ENCODE results near the gene ZNF814.
"Not testable (repeated sequence)": the region's sequence is repeated elsewhere in the genome, so short reads cannot be mapped to it uniquely, and the experiment has no call there.

ZNF814 gene

DNA sequence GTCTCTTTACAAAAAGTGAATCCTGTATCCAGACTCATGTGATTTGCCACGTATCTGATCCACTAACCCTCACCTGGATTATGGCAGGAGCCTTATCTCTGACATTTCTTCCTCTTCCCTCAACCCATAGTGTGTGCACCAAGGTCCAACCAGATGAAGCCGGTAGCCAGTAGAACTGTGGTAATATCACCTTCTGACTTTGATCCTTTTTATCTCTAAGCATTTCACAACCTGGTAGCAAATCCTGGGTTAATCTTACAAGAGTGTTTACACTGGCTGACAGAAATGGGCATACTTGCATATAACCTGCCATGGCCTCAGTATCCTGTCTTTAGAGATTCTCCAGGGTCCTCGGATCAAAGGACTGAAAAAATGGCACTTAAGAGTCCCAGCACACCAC is 25.7 kb upstream of the ZNF814 start:
- no peak for DNase-seq (ENCODE audit: low read depth)
- TF ChIP-seq MYC (IDR thresholded peaks at IDR 0.05; ENCODE audit: low read depth, low read length) (no peak), POLR2A (IDR thresholded peaks at IDR 0.05; ENCODE audit: extremely low read depth, insufficient read length) (no peak)
- TF ChIP-seq, protein P1, sequence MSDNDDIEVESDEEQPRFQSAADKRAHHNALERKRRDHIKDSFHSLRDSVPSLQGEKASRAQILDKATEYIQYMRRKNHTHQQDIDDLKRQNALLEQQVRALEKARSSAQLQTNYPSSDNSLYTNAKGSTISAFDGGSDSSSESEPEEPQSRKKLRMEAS (IDR thresholded peaks at IDR 0.05; ENCODE audit: low read depth, low read length) = no peak
- TF ChIP-seq, protein P2, sequence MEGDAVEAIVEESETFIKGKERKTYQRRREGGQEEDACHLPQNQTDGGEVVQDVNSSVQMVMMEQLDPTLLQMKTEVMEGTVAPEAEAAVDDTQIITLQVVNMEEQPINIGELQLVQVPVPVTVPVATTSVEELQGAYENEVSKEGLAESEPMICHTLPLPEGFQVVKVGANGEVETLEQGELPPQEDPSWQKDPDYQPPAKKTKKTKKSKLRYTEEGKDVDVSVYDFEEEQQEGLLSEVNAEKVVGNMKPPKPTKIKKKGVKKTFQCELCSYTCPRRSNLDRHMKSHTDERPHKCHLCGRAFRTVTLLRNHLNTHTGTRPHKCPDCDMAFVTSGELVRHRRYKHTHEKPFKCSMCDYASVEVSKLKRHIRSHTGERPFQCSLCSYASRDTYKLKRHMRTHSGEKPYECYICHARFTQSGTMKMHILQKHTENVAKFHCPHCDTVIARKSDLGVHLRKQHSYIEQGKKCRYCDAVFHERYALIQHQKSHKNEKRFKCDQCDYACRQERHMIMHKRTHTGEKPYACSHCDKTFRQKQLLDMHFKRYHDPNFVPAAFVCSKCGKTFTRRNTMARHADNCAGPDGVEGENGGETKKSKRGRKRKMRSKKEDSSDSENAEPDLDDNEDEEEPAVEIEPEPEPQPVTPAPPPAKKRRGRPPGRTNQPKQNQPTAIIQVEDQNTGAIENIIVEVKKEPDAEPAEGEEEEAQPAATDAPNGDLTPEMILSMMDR (IDR thresholded peaks at IDR 0.05; ENCODE audit: low read depth, low read length) = no peak
- no peak overlapping the region for H3K4me3 ChIP-seq (ENCODE audit: low read depth, low read length)

DNA sequence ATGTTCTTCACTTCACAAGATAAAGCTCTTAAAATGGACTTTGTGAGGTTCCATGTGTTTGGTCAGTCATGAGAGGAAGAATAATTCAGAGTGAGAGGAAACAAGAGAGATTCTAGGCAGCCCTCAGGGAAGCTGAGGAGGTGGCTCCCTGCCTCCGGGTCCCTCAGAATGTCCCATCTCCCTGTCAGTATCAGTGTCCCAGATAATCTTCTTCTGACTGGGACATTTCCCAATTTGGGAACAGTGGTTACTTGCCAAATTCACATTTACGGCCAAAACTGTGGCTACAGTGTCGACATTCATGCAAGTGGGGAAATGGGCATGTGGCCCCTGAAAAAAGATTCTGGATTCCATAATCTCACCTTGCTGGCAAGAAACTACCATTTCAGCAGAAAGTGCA is 18.6 kb upstream of the ZNF814 start:
- TF ChIP-seq, protein P2 (IDR thresholded peaks at IDR 0.05; ENCODE audit: low read depth, low read length) = no peak
- TF ChIP-seq MYC (IDR thresholded peaks at IDR 0.05; ENCODE audit: low read depth, low read length) (no peak), POLR2A (IDR thresholded peaks at IDR 0.05; ENCODE audit: extremely low read depth, insufficient read length) (no peak)
- TF ChIP-seq, protein P1 (IDR thresholded peaks at IDR 0.05; ENCODE audit: low read depth, low read length) = no peak

DNA sequence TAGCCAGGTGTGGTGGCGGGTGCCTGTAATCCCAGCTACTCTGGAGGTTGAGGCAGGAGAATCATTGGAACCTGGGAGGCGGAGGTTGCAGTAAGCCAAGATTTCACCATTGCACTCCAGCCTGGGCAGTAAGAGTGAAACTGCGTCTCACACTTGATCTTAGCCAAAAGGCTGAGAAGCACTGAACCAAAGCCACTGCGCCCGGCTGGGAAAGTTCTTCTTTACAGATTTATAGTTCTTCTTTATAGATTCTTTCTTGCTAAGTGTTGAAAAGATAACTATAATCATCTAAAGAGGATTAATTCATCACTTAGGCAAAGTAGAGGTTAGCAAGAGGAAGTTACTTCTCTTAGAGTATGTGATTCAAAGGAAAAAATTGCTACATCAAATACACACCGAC is 16.4 kb upstream of the ZNF814 start:
- TF ChIP-seq MYC (IDR thresholded peaks at IDR 0.05; ENCODE audit: low read depth, low read length) = no peak
- TF ChIP-seq, protein P2 (IDR thresholded peaks at IDR 0.05; ENCODE audit: low read depth, low read length) = no peak
- TF ChIP-seq POLR2A (IDR thresholded peaks at IDR 0.05; ENCODE audit: extremely low read depth, insufficient read length) = no peak
- TF ChIP-seq, protein P1 (IDR thresholded peaks at IDR 0.05; ENCODE audit: low read depth, low read length) = no peak
- DNase-seq (ENCODE audit: low read depth) = no peak
- H3K4me3 ChIP-seq (ENCODE audit: low read depth, low read length) = no peak overlapping the region

More for the DNA sequence above, 18.6 kb upstream of the ZNF814 start:
- no peak for DNase-seq (ENCODE audit: low read depth)
- no peak overlapping the region for H3K4me3 ChIP-seq (ENCODE audit: low read depth, low read length)

DNA sequence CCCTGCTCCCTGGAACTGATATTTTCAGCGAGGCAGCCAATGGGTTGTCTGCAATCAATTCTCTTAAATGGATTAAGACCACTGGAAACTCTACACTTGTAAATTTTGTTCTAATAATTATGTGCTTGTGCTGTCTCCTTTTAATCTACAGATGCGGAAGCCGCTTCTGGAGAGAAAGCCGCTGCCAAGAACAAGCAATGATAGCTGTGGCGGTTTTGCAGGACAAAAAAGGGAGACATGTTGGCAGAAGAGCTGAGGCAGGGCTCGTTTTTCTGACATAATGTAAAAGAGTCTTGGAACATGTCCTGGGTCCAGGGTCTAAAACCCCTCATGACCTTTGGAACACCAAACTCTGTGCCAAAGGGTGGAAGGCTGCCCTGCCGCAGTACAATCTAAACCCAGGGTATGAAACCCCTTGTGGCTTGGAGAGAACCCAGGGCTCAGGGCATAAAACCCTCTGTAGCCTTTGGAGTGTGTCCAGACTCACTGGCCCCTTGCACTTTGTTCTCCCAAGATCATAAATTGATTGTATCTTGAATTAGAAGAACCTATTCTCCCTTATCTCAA is 14.9 kb upstream of the ZNF814 start:
- TF ChIP-seq MYC (IDR thresholded peaks at IDR 0.05; ENCODE audit: low read depth, low read length) (no peak), POLR2A (IDR thresholded peaks at IDR 0.05; ENCODE audit: extremely low read depth, insufficient read length) (no peak)
- TF ChIP-seq, protein P2 (IDR thresholded peaks at IDR 0.05; ENCODE audit: low read depth, low read length) = no peak
- TF ChIP-seq, protein P1 (IDR thresholded peaks at IDR 0.05; ENCODE audit: low read depth, low read length) = no peak
- DNase-seq (ENCODE audit: low read depth) = no peak
- H3K4me3 ChIP-seq (ENCODE audit: low read depth, low read length) = no peak overlapping the region

DNA sequence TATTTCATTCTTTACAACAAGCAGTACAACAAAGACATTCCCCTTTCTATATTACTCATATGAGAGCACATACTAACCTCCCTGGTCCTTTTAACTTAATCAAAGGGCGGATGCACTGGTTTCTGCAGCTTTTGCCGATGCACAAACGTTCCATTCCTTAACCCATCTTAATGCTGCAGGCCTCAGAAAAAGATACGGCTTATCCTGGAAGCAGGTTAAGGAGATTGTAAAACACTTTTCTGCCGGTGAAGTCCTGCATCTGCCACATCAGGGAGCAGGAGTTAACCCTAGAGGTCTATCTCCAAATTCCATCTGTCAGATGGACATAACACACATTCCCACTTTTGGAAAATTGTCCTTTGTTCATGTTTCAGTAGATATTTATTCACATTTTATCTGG is 11.5 kb upstream of the ZNF814 start:
- no peak overlapping the region for H3K4me3 ChIP-seq (ENCODE audit: low read depth, low read length)
- TF ChIP-seq, protein P2 (IDR thresholded peaks at IDR 0.05; ENCODE audit: low read depth, low read length) = no peak
- TF ChIP-seq, protein P1 (IDR thresholded peaks at IDR 0.05; ENCODE audit: low read depth, low read length) = no peak
- TF ChIP-seq POLR2A (IDR thresholded peaks at IDR 0.05; ENCODE audit: extremely low read depth, insufficient read length) (no peak), MYC (IDR thresholded peaks at IDR 0.05; ENCODE audit: low read depth, low read length) (no peak)
- DNase-seq (ENCODE audit: low read depth) = no peak

DNA sequence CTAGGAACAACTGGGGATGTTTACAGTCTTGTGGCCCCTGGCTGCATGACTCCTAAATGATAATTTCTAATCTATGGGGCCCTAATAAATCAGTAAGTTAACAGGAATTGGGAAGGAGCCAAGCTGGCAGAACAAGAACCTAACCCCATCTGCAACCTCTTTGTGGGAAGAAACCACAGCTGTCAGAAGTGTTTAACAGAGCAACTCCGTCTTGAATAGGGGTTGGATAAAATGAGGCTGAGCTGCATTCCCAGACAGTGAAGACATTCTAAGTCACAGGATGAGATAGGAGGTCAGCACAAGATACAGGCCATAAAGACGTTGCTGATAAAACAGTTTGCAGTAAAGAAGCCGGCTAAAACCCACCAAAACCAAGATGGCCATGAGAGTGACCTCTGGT is 1.9 kb upstream of the ZNF814 start:
- H3K4me3 ChIP-seq (ENCODE audit: low read depth, low read length); DNase-seq (ENCODE audit: low read depth): not testable (repeated sequence)
